Gastrocnemius medialis (tissue), 4 donors: ENCODE data around the gene DCAF8L1. TPM values are rescaled to one million over a fixed set of nuclear protein-coding genes. Genes with fewer than 3 reads are reported as not detected.
"Not testable (repeated sequence)": the region's sequence is repeated elsewhere in the genome, so short reads cannot be mapped to it uniquely, and the experiment has no call there.

Experiments used
- ATAC-seq, 2 donors: fragments of 150-250 bp; one replicate each; pipeline ENCODE4 v1.9.1; 2016
- DNase-seq, 2 donors: peaks; one replicate each; pipeline ENCODE4 v3.0.0-alpha.2; 2019
- H3K27ac ChIP-seq, 4 donors: fragments of 200-600 bp; sonication (generic); 1 replicate in 1 of 4; 2 replicates in 3 of 4; pipeline ENCODE4 v1.5.1; 2016 to 2018; ENCODE audit warnings: mild to moderate bottlenecking in 2 of 4, moderate library complexity in 1 of 4
- H3K27me3 ChIP-seq, 3 donors: fragments of 200-600 bp; sonication (generic) in 2 of 3; 1 replicate in 1 of 3; 2 replicates in 2 of 3; pipeline versions ENCODE4 v1.5.1 to v1.6.0; 2016 to 2019; ENCODE audit warnings: mild to moderate bottlenecking in 1 of 3, moderate library complexity in 1 of 3
- H3K36me3 ChIP-seq, 2 donors: fragments of 200-600 bp; sonication (generic) in 1 of 2; one replicate each; pipeline ENCODE4 v1.5.1; 2017 to 2018
- H3K4me1 ChIP-seq, 2 donors: fragments of 200-600 bp; sonication (generic) in 1 of 2; one replicate each; pipeline ENCODE4 v1.5.1; 2016 to 2017; ENCODE audit warnings: mild to moderate bottlenecking in 2 of 2
- H3K4me3 ChIP-seq, 4 donors: fragments of 200-600 bp; sonication (generic) in 3 of 4; 1 replicate in 1 of 4; 2 replicates in 3 of 4; pipeline ENCODE4 v1.5.1; 2016 to 2019; ENCODE audit warnings: mild to moderate bottlenecking in 2 of 4
- H3K9me3 ChIP-seq, 3 donors: fragments of 200-600 bp; sonication (generic) in 2 of 3; 1 replicate in 1 of 3; 2 replicates in 2 of 3; pipeline ENCODE4 v1.5.1; 2016 to 2019
- POLR2A ChIP-seq, 2 donors: fragments of 450-650 bp; IDR thresholded peaks; one replicate each; pipeline ENCODE4 v1.6.1; 2017; ENCODE audit warnings: antibody characterized with exemption in 2 of 2, mild to moderate bottlenecking in 2 of 2, moderate library complexity in 2 of 2
- in situ Hi-C, 4 donors: fragments of 200-750 bp; cut with MboI; loops; one replicate each; pipeline versions ENCODE4 v1.15.0 to v1.8.0; 2017; ENCODE audit warnings: low sequenced_read_pairs in 4 of 4
- intact Hi-C: fragments of 100-400 bp; cut with DNase I; formaldehyde crosslinking; loops from one replicate; pipeline ENCODE4 v1.15.1; 2023; ENCODE audit warnings: low total_unique reads
- total RNA-seq, 4 donors: library from RNA; depleted of rRNA; stranded (reverse); fragments of >200 nt; gene quantifications; one replicate each; pipeline versions ENCODE4 v1.1.0 to v1.2.3, GENCODE V29; 2016
- TF ChIP-seq, protein P1 (sequence below), 5 experiments: fragments of 450-650 bp in 3 of 5; fragments of 200-600 bp in 2 of 5; sonication (generic) in 2 of 5; IDR thresholded peaks in 4 of 5; conservative IDR thresholded peaks in 1 of 5; 1 replicate in 4 of 5; 2 replicates in 1 of 5; pipeline ENCODE4 v1.5.1; 2016 to 2019; ENCODE audit warnings: antibody characterized with exemption in 5 of 5, mild to moderate bottlenecking in 3 of 5, moderate library complexity in 3 of 5

DCAF8L1 gene
- total RNA-seq, 4 donors from 2014 or later: not detected

DNA sequence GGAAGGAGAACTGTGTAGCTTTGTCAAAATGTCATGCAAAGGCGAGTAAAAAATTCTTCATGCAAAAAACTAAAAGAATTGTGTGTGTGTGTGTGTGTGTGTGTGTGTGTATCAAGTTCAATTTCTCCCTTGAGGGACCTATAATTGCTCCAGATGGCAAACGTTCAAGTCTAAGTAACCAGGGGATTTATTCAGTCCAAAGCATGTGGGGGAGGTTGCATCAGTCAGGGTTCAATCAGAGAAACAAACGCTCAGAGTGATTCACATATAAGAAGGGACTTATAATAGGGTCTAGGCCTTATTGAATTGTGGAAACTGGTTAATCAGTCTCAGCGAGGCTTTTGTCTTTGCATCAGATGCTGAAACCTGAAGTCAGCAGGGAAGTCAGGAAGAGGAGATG lies 5.0 kb downstream of the DCAF8L1 start:
- in situ Hi-C loops (no loop called here), intact Hi-C loops (no loop called here)
- H3K9me3 ChIP-seq: no peaks in the 10 kb centered on the region
- H3K4me1 ChIP-seq: no peaks in the 10 kb centered on the region
- ATAC-seq (no peak), DNase-seq (no peak)
- H3K27me3 ChIP-seq: no peaks in the 10 kb centered on the region
- H3K4me3 ChIP-seq: no peak overlapping the region
- TF ChIP-seq, protein P1, sequence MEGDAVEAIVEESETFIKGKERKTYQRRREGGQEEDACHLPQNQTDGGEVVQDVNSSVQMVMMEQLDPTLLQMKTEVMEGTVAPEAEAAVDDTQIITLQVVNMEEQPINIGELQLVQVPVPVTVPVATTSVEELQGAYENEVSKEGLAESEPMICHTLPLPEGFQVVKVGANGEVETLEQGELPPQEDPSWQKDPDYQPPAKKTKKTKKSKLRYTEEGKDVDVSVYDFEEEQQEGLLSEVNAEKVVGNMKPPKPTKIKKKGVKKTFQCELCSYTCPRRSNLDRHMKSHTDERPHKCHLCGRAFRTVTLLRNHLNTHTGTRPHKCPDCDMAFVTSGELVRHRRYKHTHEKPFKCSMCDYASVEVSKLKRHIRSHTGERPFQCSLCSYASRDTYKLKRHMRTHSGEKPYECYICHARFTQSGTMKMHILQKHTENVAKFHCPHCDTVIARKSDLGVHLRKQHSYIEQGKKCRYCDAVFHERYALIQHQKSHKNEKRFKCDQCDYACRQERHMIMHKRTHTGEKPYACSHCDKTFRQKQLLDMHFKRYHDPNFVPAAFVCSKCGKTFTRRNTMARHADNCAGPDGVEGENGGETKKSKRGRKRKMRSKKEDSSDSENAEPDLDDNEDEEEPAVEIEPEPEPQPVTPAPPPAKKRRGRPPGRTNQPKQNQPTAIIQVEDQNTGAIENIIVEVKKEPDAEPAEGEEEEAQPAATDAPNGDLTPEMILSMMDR (IDR thresholded peaks at IDR 0.05 in 4 of 5, conservative IDR thresholded peaks at IDR 0.05 in 1 of 5): no peak
- TF ChIP-seq POLR2A (IDR thresholded peaks at IDR 0.05): no peak
- H3K36me3 ChIP-seq: no peaks in the 10 kb centered on the region
- H3K27ac ChIP-seq: no peak overlapping the region

DNA sequence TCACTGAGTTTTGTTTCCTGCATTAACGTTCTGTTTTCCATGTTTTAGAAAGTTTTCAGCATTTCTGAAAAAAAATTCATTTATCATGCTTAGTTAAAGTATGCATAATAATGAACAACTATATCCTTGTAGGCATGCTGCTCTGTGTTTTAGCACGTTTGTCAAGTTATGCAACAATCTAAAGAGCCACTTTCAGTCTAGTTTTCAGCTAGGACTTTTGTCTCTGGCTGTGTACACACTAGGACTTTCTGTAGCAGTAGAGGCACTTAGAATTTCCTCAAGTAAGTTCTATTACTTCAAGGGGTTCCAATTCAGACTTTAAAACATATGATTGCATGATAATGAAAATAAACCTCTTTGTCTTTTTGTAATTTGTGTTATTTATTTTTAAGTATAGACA lies 12.4 kb downstream of the DCAF8L1 start:
- H3K36me3 ChIP-seq: no peaks in the 10 kb centered on the region
- no peak for ATAC-seq
- no peaks in the 10 kb centered on the region for H3K27me3 ChIP-seq
- in situ Hi-C loops: no loop called here
- DNase-seq: no peak
- H3K4me1 ChIP-seq: no peaks in the 10 kb centered on the region
- intact Hi-C loops: no loop called here
- no peaks in the 10 kb centered on the region for H3K9me3 ChIP-seq
- TF ChIP-seq, protein P1 (IDR thresholded peaks at IDR 0.05 in 4 of 5, conservative IDR thresholded peaks at IDR 0.05 in 1 of 5): no peak
- no peak for TF ChIP-seq POLR2A (IDR thresholded peaks at IDR 0.05)
- H3K27ac ChIP-seq: no peak overlapping the region
- H3K4me3 ChIP-seq: no peak overlapping the region

DNA sequence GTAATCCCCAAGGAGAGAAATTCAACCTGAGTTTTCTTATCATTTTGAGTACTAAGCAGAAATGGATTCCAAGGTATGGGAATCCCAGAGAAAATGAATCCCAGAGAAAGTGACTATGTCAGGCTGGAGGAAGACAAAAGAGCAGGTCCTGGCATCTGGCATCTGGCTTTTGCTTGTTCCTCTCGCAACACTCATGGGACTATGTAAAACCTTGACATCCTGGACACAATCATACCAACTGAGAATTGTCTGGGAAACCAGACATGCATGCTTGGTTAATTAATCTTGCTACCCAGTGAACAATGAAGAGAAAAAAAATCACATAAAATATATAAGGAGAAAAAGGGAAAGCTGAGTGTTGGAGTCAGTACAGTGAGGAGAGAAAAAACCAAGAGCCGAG lies 12.9 kb downstream of the DCAF8L1 start:
- no peaks in the 10 kb centered on the region for H3K27me3 ChIP-seq
- H3K36me3 ChIP-seq: no peaks in the 10 kb centered on the region
- DNase-seq (no peak), ATAC-seq (no peak)
- TF ChIP-seq, protein P1 (IDR thresholded peaks at IDR 0.05 in 4 of 5, conservative IDR thresholded peaks at IDR 0.05 in 1 of 5): no peak
- no peak for TF ChIP-seq POLR2A (IDR thresholded peaks at IDR 0.05)
- H3K4me1 ChIP-seq: no peaks in the 10 kb centered on the region
- H3K9me3 ChIP-seq: no peaks in the 10 kb centered on the region
- intact Hi-C loops: no loop called here
- no peak overlapping the region for H3K27ac ChIP-seq
- no peak overlapping the region for H3K4me3 ChIP-seq
- in situ Hi-C loops: no loop called here

DNA sequence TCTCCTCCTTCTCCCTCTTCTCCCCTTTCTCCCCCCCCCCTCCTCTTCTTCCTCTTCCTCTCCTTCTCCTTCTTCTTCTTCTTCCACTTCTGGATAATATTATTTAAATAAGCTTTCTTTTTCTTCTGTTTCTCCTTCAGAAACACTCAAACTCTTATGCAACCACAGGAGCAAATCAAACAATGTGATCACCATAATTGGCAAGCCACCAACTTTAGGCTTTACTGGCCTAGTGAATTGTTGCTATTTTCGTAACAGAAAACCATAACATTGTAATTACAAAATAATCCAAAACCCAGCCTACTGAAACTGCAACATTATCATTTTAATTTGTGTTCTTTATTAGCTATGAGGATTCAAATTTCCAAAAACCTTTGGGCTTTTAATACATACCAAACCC lies 14.3 kb downstream of the DCAF8L1 start:
- Histone ChIP-seq H3K4me3 (no peak overlapping the region), H3K36me3 (no peaks in the 10 kb centered on the region), H3K4me1 (no peaks in the 10 kb centered on the region), H3K9me3 (no peaks in the 10 kb centered on the region), H3K27ac (no peak overlapping the region), H3K27me3 (no peaks in the 10 kb centered on the region)
- TF ChIP-seq, protein P1 (IDR thresholded peaks at IDR 0.05 in 4 of 5, conservative IDR thresholded peaks at IDR 0.05 in 1 of 5): no peak
- TF ChIP-seq POLR2A (IDR thresholded peaks at IDR 0.05): no peak
- ATAC-seq (no peak), DNase-seq (no peak)
- intact Hi-C loops (no loop called here), in situ Hi-C loops (no loop called here)

DNA sequence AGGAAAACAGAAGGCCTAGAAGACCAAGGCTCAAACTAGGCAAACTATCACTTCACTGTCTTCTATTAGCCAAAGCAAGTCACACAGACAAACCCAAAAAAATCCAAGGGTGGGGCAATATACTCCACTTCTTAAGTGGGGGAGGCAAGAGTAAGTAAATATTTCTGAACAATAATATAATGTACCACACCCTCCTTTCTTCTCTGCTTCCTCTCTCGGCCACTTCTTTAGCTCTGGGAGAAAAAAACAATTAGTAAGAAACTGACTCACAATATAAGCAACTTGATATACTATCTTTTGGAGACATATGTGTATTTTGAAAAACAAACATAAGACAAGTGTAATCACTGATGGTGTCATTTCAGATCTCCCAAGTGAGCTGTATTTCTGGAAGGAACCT lies 14.8 kb downstream of the DCAF8L1 start:
- H3K27ac ChIP-seq: no peak overlapping the region
- H3K27me3 ChIP-seq: no peaks in the 10 kb centered on the region
- DNase-seq: no peak
- ATAC-seq: no peak
- H3K36me3 ChIP-seq: no peaks in the 10 kb centered on the region
- intact Hi-C loops (no loop called here), in situ Hi-C loops (no loop called here)
- H3K9me3 ChIP-seq: no peaks in the 10 kb centered on the region
- no peaks in the 10 kb centered on the region for H3K4me1 ChIP-seq
- no peak for TF ChIP-seq POLR2A (IDR thresholded peaks at IDR 0.05)
- TF ChIP-seq, protein P1 (IDR thresholded peaks at IDR 0.05 in 4 of 5, conservative IDR thresholded peaks at IDR 0.05 in 1 of 5): no peak
- H3K4me3 ChIP-seq: no peak overlapping the region

DNA sequence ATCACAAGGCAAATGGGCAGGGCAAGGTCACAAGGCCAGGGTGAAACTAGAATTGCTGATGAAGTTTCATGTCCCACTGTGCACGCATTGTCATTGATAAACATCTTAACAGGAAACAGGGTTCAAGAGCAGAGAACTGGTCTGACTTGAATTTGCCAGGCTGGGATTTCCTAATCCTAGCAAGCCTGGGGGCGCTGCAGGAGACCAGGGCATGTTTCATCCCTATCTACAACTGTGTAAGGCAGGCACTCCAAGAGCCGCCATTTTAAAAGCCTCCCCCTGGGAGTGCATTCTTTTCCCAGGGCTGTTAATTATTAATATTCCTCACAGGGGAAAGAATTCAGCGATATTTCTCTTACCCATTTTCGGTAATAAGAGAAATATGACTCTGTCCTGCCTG lies 15.9 kb downstream of the DCAF8L1 start:
- H3K27ac ChIP-seq, DNase-seq, H3K4me1 ChIP-seq, H3K9me3 ChIP-seq, H3K4me3 ChIP-seq, ATAC-seq, in situ Hi-C loops, intact Hi-C loops, H3K27me3 ChIP-seq, H3K36me3 ChIP-seq: not testable (repeated sequence)
